ENCODE data around the gene RFX2. TPM values are rescaled to one million over a fixed set of nuclear protein-coding genes. Genes with fewer than 3 reads are reported as not detected.

The RFX2 gene
- total RNA-seq, 4 donors from 2014 or later, result 0.31 to 10.5 (median 2.2) TPM

DNA sequence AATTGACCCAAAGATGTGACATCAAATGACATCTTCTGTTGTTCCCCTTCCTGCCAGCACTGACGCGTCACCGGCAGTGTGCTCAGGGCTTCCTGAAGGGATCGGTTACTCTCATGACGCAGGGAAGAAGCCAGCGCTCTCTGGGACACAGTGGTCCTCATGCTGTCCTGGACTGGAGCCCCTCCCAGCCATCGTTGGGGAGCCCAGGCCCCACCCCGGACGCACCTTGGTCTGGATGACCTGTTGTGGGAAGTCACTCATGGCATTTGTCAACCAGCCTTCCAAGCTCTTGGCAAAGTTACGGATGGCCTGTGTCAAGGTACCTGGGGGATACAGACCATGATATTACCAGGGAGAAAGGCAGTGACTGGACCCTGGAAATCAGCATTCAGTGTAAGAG, 106.3 kb downstream of the RFX2 start:
- Histone ChIP-seq H3K4me3 (no peak overlapping the region), H3K27ac (no peak overlapping the region), H3K27me3 (no peaks in the 10 kb centered on the region), H3K4me1 (no peaks in the 10 kb centered on the region), H3K36me3 (no peaks in the 10 kb centered on the region), H3K9me3 (no peaks in the 10 kb centered on the region)
- intact Hi-C loops (cut with DNase I; ENCODE audit: low total_unique reads) (no loop called here), in situ Hi-C loops (cut with MboI; ENCODE audit: low sequenced_read_pairs in 4 of 4) (no loop called here)
- no peak for DNase-seq
- ATAC-seq, result no peak
- TF ChIP-seq, protein P1, sequence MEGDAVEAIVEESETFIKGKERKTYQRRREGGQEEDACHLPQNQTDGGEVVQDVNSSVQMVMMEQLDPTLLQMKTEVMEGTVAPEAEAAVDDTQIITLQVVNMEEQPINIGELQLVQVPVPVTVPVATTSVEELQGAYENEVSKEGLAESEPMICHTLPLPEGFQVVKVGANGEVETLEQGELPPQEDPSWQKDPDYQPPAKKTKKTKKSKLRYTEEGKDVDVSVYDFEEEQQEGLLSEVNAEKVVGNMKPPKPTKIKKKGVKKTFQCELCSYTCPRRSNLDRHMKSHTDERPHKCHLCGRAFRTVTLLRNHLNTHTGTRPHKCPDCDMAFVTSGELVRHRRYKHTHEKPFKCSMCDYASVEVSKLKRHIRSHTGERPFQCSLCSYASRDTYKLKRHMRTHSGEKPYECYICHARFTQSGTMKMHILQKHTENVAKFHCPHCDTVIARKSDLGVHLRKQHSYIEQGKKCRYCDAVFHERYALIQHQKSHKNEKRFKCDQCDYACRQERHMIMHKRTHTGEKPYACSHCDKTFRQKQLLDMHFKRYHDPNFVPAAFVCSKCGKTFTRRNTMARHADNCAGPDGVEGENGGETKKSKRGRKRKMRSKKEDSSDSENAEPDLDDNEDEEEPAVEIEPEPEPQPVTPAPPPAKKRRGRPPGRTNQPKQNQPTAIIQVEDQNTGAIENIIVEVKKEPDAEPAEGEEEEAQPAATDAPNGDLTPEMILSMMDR (IDR thresholded peaks at IDR 0.05 in 4 of 5, conservative IDR thresholded peaks at IDR 0.05 in 1 of 5), result no peak
- TF ChIP-seq POLR2A (IDR thresholded peaks at IDR 0.05), result no peak

DNA sequence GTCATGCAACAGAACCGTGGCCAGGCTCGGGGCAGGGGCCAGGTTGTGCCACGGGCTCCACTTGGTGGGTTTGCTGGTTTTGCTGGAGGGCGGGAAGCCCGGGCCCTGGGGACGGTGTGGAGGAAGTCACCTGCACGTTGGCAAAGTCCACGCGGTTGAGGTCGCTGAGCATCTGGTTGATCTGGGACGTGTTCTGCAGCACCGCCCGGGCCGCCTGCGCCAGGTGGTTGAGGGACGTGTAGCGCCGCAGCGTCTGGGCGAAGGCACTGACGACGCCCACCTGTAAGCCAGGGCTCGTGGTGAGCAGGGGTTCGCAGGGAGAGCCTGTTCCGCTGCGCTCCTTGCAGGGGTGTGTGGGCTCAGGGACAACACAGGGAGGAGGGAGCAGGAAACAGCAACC, 107.7 kb downstream of the RFX2 start:
- Histone ChIP-seq H3K9me3 (no peaks in the 10 kb centered on the region), H3K4me1 (no peaks in the 10 kb centered on the region), H3K36me3 (no peaks in the 10 kb centered on the region), H3K27ac (no peak overlapping the region), H3K4me3 (no peak overlapping the region), H3K27me3 (no peaks in the 10 kb centered on the region)
- intact Hi-C loops (cut with DNase I; ENCODE audit: low total_unique reads), result no loop called here
- TF ChIP-seq POLR2A (IDR thresholded peaks at IDR 0.05), result no peak
- TF ChIP-seq, protein P1 (IDR thresholded peaks at IDR 0.05 in 4 of 5, conservative IDR thresholded peaks at IDR 0.05 in 1 of 5), result no peak
- no peak for ATAC-seq
- in situ Hi-C loops (cut with MboI; ENCODE audit: low sequenced_read_pairs in 4 of 4), result no loop called here
- DNase-seq, result no peak

DNA sequence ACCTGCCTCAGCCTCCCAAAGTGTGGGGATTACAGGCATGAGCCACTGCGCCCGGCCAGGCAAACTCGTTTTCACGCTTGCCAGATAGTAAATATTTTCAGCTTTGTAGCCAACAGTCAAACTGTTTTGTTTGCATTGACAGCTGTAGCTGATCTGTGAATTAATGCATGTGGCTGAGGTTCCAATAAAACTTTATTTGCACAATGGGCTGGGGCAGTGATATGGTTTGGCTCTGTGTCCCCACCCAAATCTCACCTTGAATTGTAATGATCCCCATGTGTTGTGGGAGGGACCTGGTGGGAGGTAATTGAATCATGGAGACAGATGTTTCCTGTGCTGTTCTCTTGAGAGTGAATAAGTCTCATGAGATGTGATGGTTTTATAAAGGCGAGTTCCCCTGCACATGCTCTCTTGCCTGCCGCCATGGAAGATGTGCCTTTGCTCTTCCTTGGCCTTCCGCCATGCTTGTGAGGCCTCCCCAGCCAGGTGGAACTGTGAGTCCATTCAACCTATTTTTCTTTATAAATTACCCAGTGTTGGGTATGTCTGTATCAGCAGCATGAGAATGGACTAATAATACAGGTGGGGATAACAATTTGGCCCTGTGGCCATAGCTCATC, 110.0 kb downstream of the RFX2 start:
- H3K9me3 ChIP-seq, result no peaks in the 10 kb centered on the region
- no peaks in the 10 kb centered on the region for H3K4me1 ChIP-seq
- DNase-seq (no peak), ATAC-seq (no peak)
- TF ChIP-seq POLR2A (IDR thresholded peaks at IDR 0.05), result no peak
- TF ChIP-seq, protein P1 (IDR thresholded peaks at IDR 0.05 in 4 of 5, conservative IDR thresholded peaks at IDR 0.05 in 1 of 5), result no peak
- H3K4me3 ChIP-seq, result no peak overlapping the region
- in situ Hi-C loops (cut with MboI; ENCODE audit: low sequenced_read_pairs in 4 of 4) (no loop called here), intact Hi-C loops (cut with DNase I; ENCODE audit: low total_unique reads) (no loop called here)
- no peaks in the 10 kb centered on the region for H3K36me3 ChIP-seq
- H3K27ac ChIP-seq, result no peak overlapping the region
- no peaks in the 10 kb centered on the region for H3K27me3 ChIP-seq

DNA sequence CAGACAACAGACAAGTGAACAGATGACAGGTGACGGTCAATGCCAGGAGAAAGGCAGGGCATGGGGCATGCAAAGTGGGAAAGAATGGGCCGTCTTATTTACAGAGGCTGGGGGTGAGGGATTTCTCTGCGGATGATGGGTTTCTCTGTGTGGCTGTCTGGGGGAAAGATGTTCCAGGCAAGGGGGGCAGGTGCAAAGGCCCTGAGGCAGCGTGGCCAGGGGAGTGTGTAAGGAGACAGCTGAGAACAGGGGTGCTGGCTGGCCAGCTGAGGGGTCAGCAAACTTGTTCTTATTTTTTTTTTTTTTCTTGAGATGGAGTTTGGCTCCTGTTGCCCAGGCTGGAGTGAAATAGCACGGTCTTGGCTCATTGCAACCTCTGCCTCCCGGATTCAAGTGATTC, 110.6 kb downstream of the RFX2 start:
- in situ Hi-C loops (cut with MboI; ENCODE audit: low sequenced_read_pairs in 4 of 4) (no loop called here), intact Hi-C loops (cut with DNase I; ENCODE audit: low total_unique reads) (no loop called here)
- H3K4me3 ChIP-seq, result no peak overlapping the region
- DNase-seq (no peak), ATAC-seq (no peak)
- TF ChIP-seq, protein P1 (IDR thresholded peaks at IDR 0.05 in 4 of 5, conservative IDR thresholded peaks at IDR 0.05 in 1 of 5), result no peak
- H3K4me1 ChIP-seq, result no peaks in the 10 kb centered on the region
- no peaks in the 10 kb centered on the region for H3K27me3 ChIP-seq
- H3K27ac ChIP-seq, result no peak overlapping the region
- no peaks in the 10 kb centered on the region for H3K36me3 ChIP-seq
- no peaks in the 10 kb centered on the region for H3K9me3 ChIP-seq

DNA sequence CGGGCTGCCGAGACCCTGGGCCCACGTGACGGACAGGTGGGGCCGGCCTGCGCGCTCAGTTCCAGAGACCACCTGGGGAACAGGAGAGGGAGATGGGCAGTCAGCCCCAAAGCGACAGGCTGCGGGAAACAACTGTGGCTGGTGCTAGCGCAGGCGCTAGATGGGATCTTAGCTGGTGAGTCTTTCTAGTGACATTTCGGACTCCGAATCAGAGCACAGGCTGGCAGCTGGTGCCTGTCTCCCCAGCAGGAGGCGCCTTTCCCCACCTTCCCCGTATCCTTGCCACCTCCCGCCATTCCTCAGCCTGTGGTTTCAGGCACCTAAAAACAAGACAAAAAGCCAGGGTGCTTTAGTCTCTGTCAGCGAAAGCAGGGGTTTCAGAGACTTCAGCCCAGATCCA, 112.9 kb downstream of the RFX2 start:
- no peak for TF ChIP-seq POLR2A (IDR thresholded peaks at IDR 0.05)
- TF ChIP-seq, protein P1 (IDR thresholded peaks at IDR 0.05 in 4 of 5, conservative IDR thresholded peaks at IDR 0.05 in 1 of 5), result no peak
- H3K27me3 ChIP-seq, result peaks cover 0 to 3% (median 0%) of the 10 kb centered on the region in 3 donors
- intact Hi-C loops (cut with DNase I; ENCODE audit: low total_unique reads) (no loop called here), in situ Hi-C loops (cut with MboI; ENCODE audit: low sequenced_read_pairs in 4 of 4) (no loop called here)
- peaks cover 0 to 3% of the 10 kb centered on the region in 2 donors for H3K4me1 ChIP-seq
- ATAC-seq (no peak), DNase-seq (no peak)
- no peak overlapping the region for H3K4me3 ChIP-seq
- H3K27ac ChIP-seq, result no peak overlapping the region
- no peaks in the 10 kb centered on the region for H3K9me3 ChIP-seq
- no peaks in the 10 kb centered on the region for H3K36me3 ChIP-seq

All from gastrocnemius medialis (tissue), 4 donors.